NCI-H774 (cell line): Measurements from ENCODE around the gene FBXO44.
"Not testable (repeated sequence)": the region's sequence is repeated elsewhere in the genome, so short reads cannot be mapped to it uniquely, and the experiment has no call there.

ENCODE experiments used
- DNase-seq: peaks from one replicate; lab custom pipeline; 2025; lab: John Stamatoyannopoulos, UW

FBXO44 gene

DNA sequence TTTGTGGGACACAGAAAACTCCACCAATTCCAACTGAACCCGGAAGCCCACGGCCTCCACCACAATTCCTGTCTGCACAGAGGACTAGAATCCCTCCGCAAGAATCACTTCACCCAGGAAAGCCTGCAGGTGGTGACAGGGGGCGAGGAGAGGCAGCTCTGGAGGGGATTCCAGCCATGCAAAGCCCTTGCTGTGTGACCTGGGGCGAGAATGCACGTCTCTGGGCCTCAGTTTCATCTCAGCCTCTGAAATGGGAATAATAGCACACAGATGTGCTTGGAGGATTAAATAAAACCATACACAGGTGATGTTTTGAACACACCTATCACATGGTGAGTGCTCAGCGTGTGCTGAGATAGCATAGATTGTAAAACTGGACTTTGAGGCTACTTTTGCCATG lies 14.6 kb upstream of the FBXO44 start:
- DNase-seq = no peak

GRCh38 chr1:11640944-11641343 lies 13.7 kb upstream of the FBXO44 start:
- no peak for DNase-seq

- no peak for DNase-seq
Measured at GRCh38 chr1:11641776-11642305, 12.8 kb upstream of the FBXO44 start.

DNA sequence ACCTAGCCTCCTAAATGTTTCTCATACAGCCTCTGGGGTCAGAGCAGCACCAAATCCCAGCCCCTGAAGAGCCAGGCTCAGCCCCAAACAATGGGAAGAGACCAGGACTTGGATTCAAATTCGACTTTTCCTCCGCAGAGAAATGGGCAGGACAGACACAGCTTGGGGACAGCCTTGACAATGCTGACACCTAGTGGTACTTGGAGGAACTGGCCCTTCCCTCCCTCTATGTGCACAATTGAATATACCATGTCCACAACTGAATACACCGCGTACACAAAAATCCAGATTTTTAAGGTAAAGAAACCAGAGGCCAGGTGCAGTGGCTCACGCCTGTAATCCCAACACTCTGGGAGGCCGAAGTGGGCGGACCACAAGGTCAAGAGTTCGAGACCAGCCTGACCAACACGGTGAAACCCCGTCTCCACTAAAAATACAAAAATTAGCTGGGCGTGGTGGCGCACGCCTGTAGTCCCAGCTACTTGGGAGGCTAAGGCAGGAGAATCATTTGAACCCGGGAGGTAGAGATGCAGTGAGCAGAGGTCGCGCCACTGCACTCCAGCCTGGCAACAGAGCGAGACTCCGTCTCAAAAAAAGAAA lies 12.2 kb upstream of the FBXO44 start:
- DNase-seq = not testable (repeated sequence)

DNA sequence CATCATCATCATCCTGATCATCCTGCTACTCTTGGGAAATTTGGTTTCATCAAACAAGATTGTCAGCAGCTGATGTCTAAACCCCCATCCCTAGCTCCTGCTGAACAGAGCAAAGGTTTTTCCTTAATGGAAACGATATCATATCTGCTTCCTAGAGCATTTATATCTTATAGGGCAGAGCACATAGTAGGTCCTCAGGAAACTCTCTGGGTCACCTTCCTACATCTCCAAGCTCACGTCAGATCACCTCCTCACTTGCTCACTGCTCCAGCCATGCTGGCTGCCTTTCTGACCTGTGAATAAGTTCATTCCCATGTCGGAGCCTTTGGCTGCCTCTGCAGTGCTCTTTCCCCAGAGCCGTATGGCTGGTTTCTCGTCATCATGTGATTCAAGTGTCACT lies 10.9 kb upstream of the FBXO44 start:
- no peak for DNase-seq

GRCh38 chr1:11645270-11645669 lies 9.4 kb upstream of the FBXO44 start:
- no peak for DNase-seq

DNA sequence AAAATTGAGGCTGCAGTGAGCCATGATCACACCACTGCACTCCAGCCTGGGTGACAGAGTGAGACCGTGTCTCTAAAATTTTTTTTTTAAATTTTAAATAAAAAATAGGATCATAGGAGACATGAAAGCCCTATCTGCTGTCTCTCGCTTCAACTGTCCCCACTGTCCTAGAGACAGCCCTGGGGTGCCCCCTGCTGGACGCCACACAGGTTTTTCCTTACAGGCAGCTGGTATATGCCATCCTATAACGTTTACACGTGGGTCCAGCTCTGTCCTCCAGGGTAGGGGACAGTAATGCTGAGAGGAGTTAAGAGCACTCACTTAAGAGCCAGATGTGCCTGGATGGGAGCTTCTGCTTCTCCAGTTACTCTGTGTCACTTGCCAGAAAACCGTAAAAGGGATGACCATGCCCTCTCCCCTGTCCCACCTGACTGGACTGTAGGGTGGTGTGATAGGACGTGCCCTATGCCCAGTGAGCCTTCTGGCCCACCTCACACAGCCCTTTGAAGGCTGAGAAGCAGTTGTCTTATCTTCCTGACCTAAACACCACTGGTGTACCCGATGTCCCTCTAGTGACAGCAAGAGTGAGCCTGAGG lies 8.9 kb upstream of the FBXO44 start:
- no peak for DNase-seq

GRCh38 chr1:11646317-11646716 lies 8.4 kb upstream of the FBXO44 start:
- DNase-seq = no peak

- DNase-seq = no peak
Measured at GRCh38 chr1:11647333-11647732, 7.3 kb upstream of the FBXO44 start.

GRCh38 chr1:11648039-11648438 lies 6.6 kb upstream of the FBXO44 start:
- DNase-seq = no peak

- no peak for DNase-seq
Measured at GRCh38 chr1:11648732-11649158, 5.9 kb upstream of the FBXO44 start.

GRCh38 chr1:11649237-11649623 lies 5.4 kb upstream of the FBXO44 start:
- DNase-seq = no peak

- no peak for DNase-seq
Measured at GRCh38 chr1:11649624-11650330, 4.9 kb upstream of the FBXO44 start.

DNA sequence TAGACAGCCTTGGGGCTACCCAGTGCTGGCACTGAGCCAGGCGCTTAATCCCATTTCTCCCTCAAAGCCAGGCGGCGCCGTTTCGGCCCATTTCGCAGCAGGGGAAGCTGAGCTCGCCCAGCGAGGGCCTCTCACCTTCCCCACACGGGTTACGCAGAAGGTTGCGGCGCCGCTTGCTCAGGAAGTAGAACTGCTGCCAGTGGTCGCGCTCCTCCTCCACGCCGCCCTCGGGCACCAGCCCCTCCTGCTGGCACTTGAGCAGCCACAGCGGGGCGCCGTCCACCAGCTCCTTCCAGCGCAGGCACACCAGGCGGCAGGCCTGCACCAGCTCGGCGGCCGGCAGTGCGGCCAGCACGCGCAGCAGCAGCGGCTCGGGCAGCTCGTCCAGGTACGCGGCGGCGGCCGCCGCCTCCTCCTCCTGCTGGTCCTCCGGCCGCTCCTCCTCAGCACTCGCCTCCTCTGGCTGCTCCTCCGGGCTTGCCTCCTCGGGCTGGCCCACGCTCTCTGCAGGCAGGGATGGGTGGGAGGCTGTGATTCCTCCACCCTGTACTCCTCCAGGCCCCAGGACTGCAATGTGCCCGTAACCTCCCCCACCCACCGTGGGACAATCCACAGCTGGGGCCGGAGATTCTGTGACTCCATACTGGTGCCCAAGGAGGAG lies 4.2 kb upstream of the FBXO44 start:
- DNase-seq = peak; percentile 18

- no peak for DNase-seq
Measured at GRCh38 chr1:11651017-11651416, 3.7 kb upstream of the FBXO44 start.

GRCh38 chr1:11652203-11652780 lies 2.4 kb upstream of the FBXO44 start:
- DNase-seq = no peak

GRCh38 chr1:11653101-11653860 lies 1.4 kb upstream of the FBXO44 start:
- DNase-seq = no peak

DNA sequence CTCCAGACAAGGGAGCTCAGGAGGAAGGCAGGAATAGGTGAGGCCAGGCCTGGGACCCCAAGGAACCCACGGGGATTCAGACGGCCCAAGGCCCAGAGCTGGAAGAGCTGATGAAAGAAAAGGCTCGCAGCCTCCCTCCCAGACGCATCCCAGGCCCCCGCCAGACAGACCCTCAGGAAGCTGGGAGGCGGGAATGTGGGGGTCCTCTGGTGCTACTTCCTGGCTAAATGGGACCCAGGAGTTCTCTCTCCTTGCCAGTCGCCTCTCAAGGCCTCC lies 878 bp upstream of the FBXO44 start:
- DNase-seq = no peak

GRCh38 chr1:11654939-11655808 lies 497 bp downstream of the FBXO44 start:
- no peak for DNase-seq

GRCh38 chr1:11657654-11658053 lies 3.0 kb downstream of the FBXO44 start:
- DNase-seq = no peak

- no peak for DNase-seq
Measured at GRCh38 chr1:11658542-11658941, 3.9 kb downstream of the FBXO44 start.
